Peyer's patch (tissue), 4 donors: ENCODE results near the gene ZNF302. TPM values are rescaled to one million over a fixed set of nuclear protein-coding genes. Genes with fewer than 3 reads are reported as not detected.

Experiments
- DNase-seq, 3 donors: peaks; one replicate each; pipeline ENCODE4 v3.0.0-alpha.2; 2017 to 2019
- H3K27ac ChIP-seq, 4 donors: fragments of 200-600 bp; sonication (generic); one replicate each; pipeline ENCODE4 v1.5.1; 2016 to 2019
- H3K27me3 ChIP-seq, 2 donors: fragments of 200-600 bp; sonication (generic); one replicate each; pipeline ENCODE4 v1.5.1; 2019
- H3K36me3 ChIP-seq, 3 donors: fragments of 200-600 bp; sonication (generic); one replicate each; pipeline ENCODE4 v1.5.1; 2016 to 2019
- H3K4me1 ChIP-seq, 4 donors: fragments of 200-600 bp; sonication (generic); one replicate each; pipeline ENCODE4 v1.5.1; 2016 to 2019
- H3K4me3 ChIP-seq, 4 donors: fragments of 200-600 bp; sonication (generic); 1 replicate in 3 of 4; 2 replicates in 1 of 4; pipeline ENCODE4 v1.5.1; 2016 to 2019; ENCODE audit warnings: mild to moderate bottlenecking in 1 of 4
- H3K9me3 ChIP-seq, 4 donors: fragments of 200-600 bp; sonication (generic); one replicate each; pipeline ENCODE4 v1.5.1; 2016 to 2019; ENCODE audit warnings: mild to moderate bottlenecking in 1 of 4
- CTCF ChIP-seq, 6 experiments: fragments of 450-650 bp in 4 of 6; fragments of 200-600 bp in 2 of 6; sonication (generic) in 1 of 6; IDR thresholded peaks; one replicate each; pipeline ENCODE4 v1.5.1; 2017 to 2019; ENCODE audit warnings: antibody characterized with exemption in 6 of 6, mild to moderate bottlenecking in 3 of 6, moderate library complexity in 1 of 6
- POLR2A ChIP-seq, 2 donors: fragments of 450-650 bp; IDR thresholded peaks; one replicate each; pipeline ENCODE4 v1.5.1; 2017; ENCODE audit warnings: antibody characterized with exemption in 2 of 2, mild to moderate bottlenecking in 2 of 2, moderate library complexity in 2 of 2
- total RNA-seq, 4 donors: library from RNA; depleted of rRNA; stranded (reverse); fragments of >200 nt; gene quantifications; one replicate each; pipeline ENCODE4 v1.1.0, GENCODE V29; 2016

Gene ZNF302
- total RNA-seq, 4 donors from 2014 or later = 17.3 to 28.4 (median 25.0) TPM

- Histone ChIP-seq H3K9me3 (no peaks in the 10 kb centered on the region), H3K4me3 (no peak overlapping the region), H3K27ac (no peak overlapping the region), H3K27me3 (no peaks in the 10 kb centered on the region), H3K4me1 (no peaks in the 10 kb centered on the region), H3K36me3 (no peaks in the 10 kb centered on the region)
- no peak for TF ChIP-seq CTCF (IDR thresholded peaks at IDR 0.05)
- no peak for TF ChIP-seq POLR2A (IDR thresholded peaks at IDR 0.05)
- DNase-seq = no peak
Measured at GRCh38 chr19:34645551-34645950, 31.9 kb upstream of the ZNF302 start.

- Histone ChIP-seq H3K27me3 (no peaks in the 10 kb centered on the region), H3K9me3 (no peaks in the 10 kb centered on the region), H3K4me1 (no peaks in the 10 kb centered on the region), H3K4me3 (no peak overlapping the region), H3K27ac (no peak overlapping the region), H3K36me3 (no peaks in the 10 kb centered on the region)
- TF ChIP-seq CTCF (IDR thresholded peaks at IDR 0.05) (no peak), POLR2A (IDR thresholded peaks at IDR 0.05) (no peak)
- no peak for DNase-seq
Measured at GRCh38 chr19:34649886-34650543, 27.5 kb upstream of the ZNF302 start.

- Histone ChIP-seq H3K9me3 (no peaks in the 10 kb centered on the region), H3K27me3 (no peaks in the 10 kb centered on the region), H3K4me3 (no peak overlapping the region), H3K4me1 (no peaks in the 10 kb centered on the region), H3K36me3 (no peaks in the 10 kb centered on the region), H3K27ac (no peak overlapping the region)
- no peak for DNase-seq
- no peak for TF ChIP-seq CTCF (IDR thresholded peaks at IDR 0.05)
- no peak for TF ChIP-seq POLR2A (IDR thresholded peaks at IDR 0.05)
Measured at GRCh38 chr19:34651747-34652146, 25.7 kb upstream of the ZNF302 start.

- Histone ChIP-seq H3K9me3 (no peaks in the 10 kb centered on the region), H3K27me3 (no peaks in the 10 kb centered on the region), H3K4me3 (no peak overlapping the region), H3K36me3 (no peaks in the 10 kb centered on the region), H3K4me1 (no peaks in the 10 kb centered on the region), H3K27ac (no peak overlapping the region)
- no peak for TF ChIP-seq POLR2A (IDR thresholded peaks at IDR 0.05)
- no peak for TF ChIP-seq CTCF (IDR thresholded peaks at IDR 0.05)
- no peak for DNase-seq
Measured at GRCh38 chr19:34654796-34655195, 22.7 kb upstream of the ZNF302 start.

GRCh38 chr19:34655651-34656050, 21.8 kb upstream of the ZNF302 start:
- no peak overlapping the region for H3K27ac ChIP-seq
- H3K4me1 ChIP-seq = no peaks in the 10 kb centered on the region
- no peaks in the 10 kb centered on the region for H3K36me3 ChIP-seq
- H3K9me3 ChIP-seq = no peaks in the 10 kb centered on the region
- no peak overlapping the region for H3K4me3 ChIP-seq
- TF ChIP-seq CTCF (IDR thresholded peaks at IDR 0.05) = no peak
- no peak for TF ChIP-seq POLR2A (IDR thresholded peaks at IDR 0.05)
- no peaks in the 10 kb centered on the region for H3K27me3 ChIP-seq
- no peak for DNase-seq

- no peaks in the 10 kb centered on the region for H3K27me3 ChIP-seq
- no peaks in the 10 kb centered on the region for H3K36me3 ChIP-seq
- no peak for TF ChIP-seq CTCF (IDR thresholded peaks at IDR 0.05)
- TF ChIP-seq POLR2A (IDR thresholded peaks at IDR 0.05) = no peak
- DNase-seq = no peak
- H3K27ac ChIP-seq = no peak overlapping the region
- H3K9me3 ChIP-seq = no peaks in the 10 kb centered on the region
- H3K4me1 ChIP-seq = no peaks in the 10 kb centered on the region
- no peak overlapping the region for H3K4me3 ChIP-seq
Measured at GRCh38 chr19:34661357-34661756, 16.1 kb upstream of the ZNF302 start.
